IMR-90 (cell line): ENCODE results near the gene AZIN2.

Source experiments
- CEBPB ChIP-seq: IDR thresholded peaks from 2 replicates; pipeline ENCODE4 v1.6.1; 2012; ENCODE audit warnings: low read depth, low read length, improper control_type of control experiment
- CTCF ChIP-seq: conservative IDR thresholded peaks from 2 replicates; pipeline ENCODE4 v1.5.1; 2012; ENCODE audit warnings: mild to moderate bottlenecking, low read depth, low read length, improper control_type of control experiment
- ELK1 ChIP-seq: fragments of 150-350 bp; IDR thresholded peaks from 2 replicates; pipeline ENCODE4 v1.6.1; 2016; ENCODE audit warnings: low read depth, mild to moderate bottlenecking, low read length, moderate library complexity, borderline replicate concordance
- MAFK ChIP-seq: IDR thresholded peaks from 2 replicates; pipeline ENCODE4 v1.6.1; 2012; ENCODE audit warnings: low read depth, low read length, improper control_type of control experiment
- POLR2A ChIP-seq: IDR thresholded peaks from 2 replicates; pipeline ENCODE4 v1.6.1; 2012; ENCODE audit warnings: mild to moderate bottlenecking, low read depth, low read length
- SMC3 ChIP-seq: fragments of 150-350 bp; IDR thresholded peaks from 2 replicates; pipeline ENCODE4 v1.6.1; 2016; ENCODE audit warnings: low read depth, mild to moderate bottlenecking, antibody characterized with exemption, low read length, moderate library complexity

DNA sequence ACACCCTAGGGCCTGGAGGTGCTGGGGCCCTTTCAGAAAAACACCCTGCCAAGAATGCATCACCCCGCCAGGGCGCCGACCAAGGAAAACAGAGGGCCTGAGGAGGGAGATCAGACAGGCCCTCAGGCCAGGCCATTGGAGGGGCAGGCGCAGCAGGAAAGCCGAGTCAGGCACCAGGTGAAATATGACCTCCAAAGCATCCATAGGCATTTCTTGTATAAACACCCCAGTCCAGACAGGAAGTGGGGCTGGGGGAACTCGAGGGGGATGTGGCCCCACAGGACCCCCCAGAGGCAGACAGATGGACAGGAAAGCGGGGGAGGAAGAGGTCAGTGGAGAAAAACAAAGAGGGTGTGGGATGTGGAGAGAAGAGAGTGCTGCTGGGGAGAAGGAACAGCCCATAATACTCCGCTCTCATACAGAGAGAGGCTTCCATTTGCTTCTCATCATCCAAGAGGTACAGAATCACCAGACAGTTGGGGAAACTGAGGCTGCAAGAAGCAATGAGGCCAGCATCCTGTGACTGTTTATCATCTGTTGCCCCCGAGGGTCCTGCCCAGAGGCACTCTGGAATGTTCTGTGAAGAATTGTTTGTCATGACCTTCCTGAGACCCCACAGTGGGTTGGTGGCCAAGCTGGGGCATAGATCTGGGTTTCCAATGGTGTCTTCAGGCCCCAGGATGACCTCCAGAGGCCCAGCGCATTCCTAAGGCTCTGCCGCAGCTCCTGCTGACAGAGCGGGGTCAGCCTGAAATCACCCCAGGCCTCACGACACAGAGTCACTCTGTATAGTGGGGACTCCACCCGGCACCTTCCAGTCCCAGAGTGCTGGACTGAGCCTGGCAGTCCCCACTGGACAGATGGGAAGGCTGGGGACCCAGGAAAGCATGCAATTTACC is 82.9 kb downstream of the AZIN2 start:
- TF ChIP-seq CTCF (no peak), POLR2A (no peak), CEBPB (no peak), SMC3 (no peak), MAFK (0 out of 2 replicates have a peak, but pooled peaks have one; percentile 13), ELK1 (no peak)
